Nephron progenitor cell (in vitro differentiated cells): Measurements from ENCODE around the gene IL10.

Experiments
- DNase-seq: peaks from one replicate; pipeline ENCODE4 v3.0.0; 2021
- H3K27ac Mint-ChIP-seq: 2 replicates; pipeline ENCODE4 v1.8.0; 2021; ENCODE audit warnings: mild to moderate bottlenecking, moderate library complexity, mixed read lengths
- H3K27me3 Mint-ChIP-seq: 2 replicates; pipeline ENCODE4 v1.8.0; 2021; ENCODE audit warnings: mild to moderate bottlenecking, low read depth, mixed read lengths; ENCODE audit not compliant: poor library complexity
- H3K36me3 Mint-ChIP-seq: 2 replicates; pipeline ENCODE4 v1.8.0; 2021; ENCODE audit warnings: low read depth, mixed read lengths
- H3K4me1 Mint-ChIP-seq: 2 replicates; pipeline ENCODE4 v1.8.0; 2021; ENCODE audit warnings: mixed read lengths
- H3K4me3 Mint-ChIP-seq: 2 replicates; pipeline ENCODE4 v1.8.0; 2021; ENCODE audit warnings: mild to moderate bottlenecking, moderate library complexity, mixed read lengths
- H3K9me3 Mint-ChIP-seq: 2 replicates; pipeline ENCODE4 v1.8.0; 2021; ENCODE audit warnings: mild to moderate bottlenecking, moderate library complexity, mixed read lengths
- CTCF ChIP-seq: fragments of 200-600 bp; sonication (generic); IDR thresholded peaks from 2 replicates; pipeline ENCODE4 v1.5.0; 2021; ENCODE audit warnings: antibody characterized with exemption

IL10 gene

GRCh38 chr1:206801467-206801866 is 29.2 kb upstream of the IL10 start:
- no peak for TF ChIP-seq CTCF
- H3K36me3 Mint-ChIP-seq = no peaks in the 10 kb centered on the region

DNA sequence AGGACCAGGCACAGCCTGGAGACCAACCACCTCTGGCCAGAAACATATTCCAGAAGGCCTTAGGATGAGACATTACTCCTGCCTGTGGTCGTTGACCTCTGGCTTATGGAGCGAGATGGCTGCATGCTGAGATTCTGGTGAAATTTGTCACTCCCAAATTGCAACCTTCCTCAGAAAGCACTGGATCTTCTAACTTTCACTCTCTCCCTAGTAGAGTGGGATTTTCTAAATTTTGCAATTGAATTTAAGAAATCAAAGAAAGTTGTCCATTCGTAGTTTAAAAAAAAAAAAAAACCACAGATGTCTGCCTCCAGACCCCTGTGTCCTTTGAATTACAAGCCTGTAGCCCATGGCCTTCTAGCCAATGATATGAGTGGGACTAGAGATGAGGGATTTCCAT is 28.6 kb upstream of the IL10 start:
- H3K27ac Mint-ChIP-seq = no peak overlapping the region
- no peak overlapping the region for H3K4me3 Mint-ChIP-seq
- no peak for DNase-seq
- TF ChIP-seq CTCF = no peak
- no peaks in the 10 kb centered on the region for H3K36me3 Mint-ChIP-seq
- H3K27me3 Mint-ChIP-seq = peaks cover 4% of the 10 kb centered on the region
- peaks cover 53% of the 10 kb centered on the region for H3K4me1 Mint-ChIP-seq
- H3K9me3 Mint-ChIP-seq = no peaks in the 10 kb centered on the region

More at GRCh38 chr1:206801467-206801866, 29.2 kb upstream of the IL10 start:
- Mint-ChIP-seq H3K27ac (no peak overlapping the region), H3K9me3 (no peaks in the 10 kb centered on the region), H3K4me1 (peaks cover 53% of the 10 kb centered on the region), H3K4me3 (no peak overlapping the region), H3K27me3 (peaks cover 4% of the 10 kb centered on the region)
- no peak for DNase-seq

DNA sequence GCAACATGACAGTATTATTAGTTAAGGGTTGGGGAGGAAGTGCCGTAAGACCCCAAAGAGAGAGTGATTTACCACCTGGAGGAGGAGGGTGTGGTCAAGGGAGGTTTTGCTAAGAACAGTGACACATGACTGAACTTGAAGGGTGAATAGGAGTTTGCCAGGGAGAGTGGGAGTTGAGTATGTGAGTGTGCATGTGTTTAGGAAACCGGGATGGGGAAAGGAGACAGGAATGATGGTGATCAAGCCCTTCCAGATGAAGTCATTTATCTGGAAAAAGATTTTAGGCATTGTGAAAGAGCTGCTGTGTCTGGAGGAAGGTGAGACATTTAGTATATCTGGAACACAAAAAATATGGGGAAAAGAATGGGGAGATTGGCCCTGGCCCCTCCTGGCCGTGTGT is 28.1 kb upstream of the IL10 start:
- peaks cover 4% of the 10 kb centered on the region for H3K27me3 Mint-ChIP-seq
- DNase-seq = no peak
- TF ChIP-seq CTCF = no peak
- no peak overlapping the region for H3K27ac Mint-ChIP-seq
- H3K4me1 Mint-ChIP-seq = peaks cover 53% of the 10 kb centered on the region
- no peaks in the 10 kb centered on the region for H3K36me3 Mint-ChIP-seq
- no peak overlapping the region for H3K4me3 Mint-ChIP-seq
- no peaks in the 10 kb centered on the region for H3K9me3 Mint-ChIP-seq

GRCh38 chr1:206799311-206799710 is 27.0 kb upstream of the IL10 start:
- H3K27ac Mint-ChIP-seq = no peak overlapping the region
- H3K36me3 Mint-ChIP-seq = no peaks in the 10 kb centered on the region
- no peak for TF ChIP-seq CTCF
- DNase-seq = no peak
- H3K4me1 Mint-ChIP-seq = peaks cover 56% of the 10 kb centered on the region
- peaks cover 1% of the 10 kb centered on the region for H3K9me3 Mint-ChIP-seq
- H3K27me3 Mint-ChIP-seq = peaks cover 4% of the 10 kb centered on the region
- H3K4me3 Mint-ChIP-seq = no peak overlapping the region

DNA sequence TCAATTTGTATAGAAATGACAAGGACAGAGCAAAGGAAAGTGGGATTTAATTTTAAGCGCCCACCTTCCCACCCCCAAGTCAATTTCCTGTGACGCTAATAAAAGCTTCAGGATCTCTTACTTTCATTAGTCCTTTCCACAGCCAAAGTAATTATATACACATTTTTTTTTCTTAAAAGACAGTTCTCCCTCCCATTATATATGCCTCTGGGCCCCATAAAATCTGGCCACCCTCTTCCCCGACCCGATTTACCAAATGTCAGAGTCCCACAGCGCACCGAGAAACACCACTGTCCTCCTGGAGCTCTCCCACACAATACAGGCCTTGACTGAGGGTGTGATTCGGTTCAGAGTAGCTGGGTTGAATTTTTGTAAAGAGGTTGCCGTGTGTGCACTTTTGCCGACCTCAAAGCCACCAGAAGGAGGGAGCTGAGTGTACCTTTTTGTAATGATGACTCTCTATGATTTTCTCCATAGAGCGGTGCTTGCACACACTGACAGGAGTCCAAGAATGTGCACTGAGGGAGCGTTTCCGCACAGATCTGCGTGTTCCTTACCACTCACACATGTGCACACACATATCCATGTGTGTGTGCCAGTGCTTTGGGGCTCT is 26.2 kb upstream of the IL10 start:
- no peak overlapping the region for H3K4me3 Mint-ChIP-seq
- H3K27me3 Mint-ChIP-seq = peaks cover 4% of the 10 kb centered on the region
- no peak overlapping the region for H3K27ac Mint-ChIP-seq
- peaks cover 59% of the 10 kb centered on the region for H3K4me1 Mint-ChIP-seq
- DNase-seq = no peak
- H3K36me3 Mint-ChIP-seq = no peaks in the 10 kb centered on the region
- no peak for TF ChIP-seq CTCF
- peaks cover 3% of the 10 kb centered on the region for H3K9me3 Mint-ChIP-seq
